ENCODE data around the gene GSK3B.

The GSK3B gene

DNA sequence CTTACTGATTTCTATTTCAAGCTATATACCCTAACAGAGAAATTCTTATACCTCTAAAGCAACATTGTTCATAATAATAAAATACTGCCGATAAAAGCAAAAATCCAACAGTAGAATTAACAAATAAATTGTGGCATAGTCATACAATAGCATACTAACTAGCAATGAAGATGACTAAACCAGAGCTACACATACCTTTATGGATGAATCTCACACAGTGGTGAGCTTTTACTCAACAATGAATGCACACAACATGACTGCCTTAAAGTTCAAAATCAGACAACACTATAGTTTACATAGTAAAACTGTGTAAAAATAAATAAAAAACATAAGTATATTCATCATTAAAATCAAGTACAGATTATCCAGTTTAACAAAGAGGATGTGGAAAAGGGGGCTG, 213.3 kb downstream of the GSK3B start:
- no peak for DNase-seq (ENCODE audit: low spot score)

DNA sequence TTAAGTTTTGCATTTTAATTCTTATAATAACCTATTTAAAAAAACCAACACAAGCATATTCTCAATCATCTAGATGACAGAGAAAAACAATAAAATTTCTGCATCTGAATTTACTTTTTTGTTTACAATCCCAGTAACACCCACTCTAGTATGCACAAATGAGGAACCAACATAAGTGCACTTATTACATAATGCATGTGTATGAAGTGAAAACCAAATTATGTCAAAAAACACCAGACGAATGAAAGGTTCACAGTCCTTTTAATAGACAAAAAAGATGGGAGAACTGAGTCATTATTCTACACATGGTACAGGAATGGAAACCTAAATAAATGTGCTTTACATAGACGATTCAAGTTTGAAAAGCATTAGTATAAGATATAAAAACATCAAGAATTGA, 220.6 kb downstream of the GSK3B start:
- no peak for DNase-seq (ENCODE audit: low spot score)

DNA sequence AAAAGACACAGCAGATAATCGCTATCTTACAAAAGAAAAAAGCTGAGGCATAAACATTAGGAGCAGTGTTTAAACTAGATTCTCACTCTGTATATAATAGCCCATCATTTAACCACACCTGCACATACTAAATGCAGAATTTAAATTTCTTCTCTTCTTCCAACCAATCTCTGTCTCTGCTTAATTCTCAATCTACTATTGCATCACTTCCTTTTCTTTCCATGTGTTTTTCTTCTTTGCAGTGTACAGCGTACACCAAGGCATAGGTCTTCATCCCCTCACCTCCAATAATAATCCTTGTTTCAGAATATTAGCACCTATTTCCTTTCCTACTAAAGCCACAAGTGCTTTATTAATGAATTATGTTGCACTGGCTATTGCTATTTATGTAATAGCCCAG, 221.5 kb downstream of the GSK3B start:
- DNase-seq (ENCODE audit: low spot score), result no peak

DNA sequence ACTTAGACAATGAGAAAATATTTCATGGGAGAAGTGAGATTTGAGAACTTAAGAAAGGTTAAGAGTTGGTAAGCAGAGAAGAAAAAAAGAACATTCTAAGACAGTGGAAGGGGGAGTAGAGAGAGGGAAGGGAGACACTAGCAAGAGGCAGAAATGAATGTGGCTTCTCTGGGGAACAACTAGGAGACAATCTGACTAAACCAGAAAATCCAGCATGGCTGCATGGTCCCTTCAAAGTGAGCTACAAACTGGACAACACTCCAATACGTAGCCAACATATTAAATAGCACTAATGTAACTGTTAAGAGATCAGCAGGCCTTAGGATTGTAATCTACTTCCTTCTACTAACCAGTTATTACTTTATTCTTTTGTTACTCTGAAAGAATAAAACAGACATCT, 222.7 kb downstream of the GSK3B start:
- DNase-seq (ENCODE audit: low spot score), result no peak

- DNase-seq (ENCODE audit: low spot score), result no peak
Measured at GRCh38 chr3:119870512-119870911, 223.7 kb downstream of the GSK3B start.

DNA sequence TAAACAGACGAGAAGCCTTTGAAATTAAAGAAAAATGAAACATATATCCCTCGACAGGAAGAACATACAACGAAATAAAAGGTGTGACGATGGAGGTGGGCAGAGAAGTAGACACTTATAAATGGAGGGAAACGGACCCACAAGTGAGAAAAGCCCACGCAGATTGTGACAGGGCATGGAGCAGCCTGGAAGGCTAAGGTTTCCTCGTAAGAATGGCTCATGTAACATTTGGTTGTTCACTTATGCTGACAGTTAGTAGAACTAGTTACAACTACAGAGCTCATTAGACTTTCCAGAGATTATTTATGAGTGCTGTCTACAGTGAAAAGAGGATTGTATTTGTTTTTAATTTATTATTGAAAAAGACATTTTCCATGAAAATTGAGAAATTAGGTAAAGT, 229.8 kb downstream of the GSK3B start:
- no peak for DNase-seq (ENCODE audit: low spot score)

DNA sequence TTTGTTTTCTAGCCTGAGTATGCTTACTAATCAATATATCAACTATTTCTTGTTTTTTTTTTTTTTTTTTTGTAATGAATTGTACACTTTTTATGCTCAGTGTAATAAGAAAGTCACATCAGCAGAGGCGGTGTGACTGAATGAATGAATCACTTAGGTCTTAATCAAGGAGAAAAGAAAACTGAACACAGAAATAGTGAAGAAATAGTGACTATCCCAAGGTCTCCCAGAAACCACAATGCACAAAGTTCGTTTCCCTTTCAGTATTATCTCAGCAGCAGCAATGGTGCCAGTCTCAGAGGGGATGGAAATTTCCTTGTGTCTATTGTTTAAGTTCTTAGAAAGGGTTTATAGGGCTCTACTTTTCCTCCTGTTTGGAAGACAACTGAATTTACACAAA, 231.6 kb downstream of the GSK3B start:
- DNase-seq (ENCODE audit: low spot score), result no peak

GRCh38 chr3:119861681-119862080, 232.6 kb downstream of the GSK3B start:
- no peak for DNase-seq (ENCODE audit: low spot score)

- DNase-seq (ENCODE audit: low spot score), result no peak
Measured at GRCh38 chr3:119859728-119860127, 234.5 kb downstream of the GSK3B start.

DNA sequence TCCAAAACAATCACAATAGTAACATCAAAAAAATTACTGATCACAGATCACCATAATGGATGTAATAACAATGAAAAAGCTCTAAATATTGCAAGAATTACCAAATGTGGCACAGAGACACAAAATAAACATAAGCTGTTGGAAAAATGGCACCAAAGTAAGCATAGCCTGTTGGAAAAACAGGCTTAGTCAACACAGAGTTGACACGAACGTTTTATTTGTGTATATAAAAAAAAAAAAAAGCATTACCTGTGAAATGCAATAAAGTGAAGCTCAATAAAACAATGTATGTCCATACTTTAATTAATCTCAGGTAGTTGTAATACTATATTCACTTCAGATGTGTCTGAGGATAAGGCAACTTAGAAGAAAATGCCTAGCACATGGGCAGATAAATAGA, 235.3 kb downstream of the GSK3B start:
- no peak for DNase-seq (ENCODE audit: low spot score)

DNA sequence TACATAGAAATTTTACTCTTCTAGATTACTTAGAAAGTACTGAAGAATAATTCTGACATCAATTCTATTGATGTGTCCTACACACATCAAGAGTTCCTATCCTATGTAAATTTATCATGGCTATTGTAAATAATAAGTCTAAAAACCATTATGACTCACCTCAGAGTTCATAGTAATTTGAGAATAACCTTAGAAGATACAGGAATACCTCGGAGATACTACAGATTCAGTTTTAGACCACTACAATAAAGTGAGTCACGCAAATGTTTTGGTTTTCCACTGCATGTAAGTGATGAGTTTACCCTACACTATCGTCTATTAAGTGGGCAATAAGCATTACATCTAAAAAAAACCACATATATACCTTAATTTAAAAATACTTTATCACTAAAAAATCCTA, 237.6 kb downstream of the GSK3B start:
- DNase-seq (ENCODE audit: low spot score), result no peak

DNA sequence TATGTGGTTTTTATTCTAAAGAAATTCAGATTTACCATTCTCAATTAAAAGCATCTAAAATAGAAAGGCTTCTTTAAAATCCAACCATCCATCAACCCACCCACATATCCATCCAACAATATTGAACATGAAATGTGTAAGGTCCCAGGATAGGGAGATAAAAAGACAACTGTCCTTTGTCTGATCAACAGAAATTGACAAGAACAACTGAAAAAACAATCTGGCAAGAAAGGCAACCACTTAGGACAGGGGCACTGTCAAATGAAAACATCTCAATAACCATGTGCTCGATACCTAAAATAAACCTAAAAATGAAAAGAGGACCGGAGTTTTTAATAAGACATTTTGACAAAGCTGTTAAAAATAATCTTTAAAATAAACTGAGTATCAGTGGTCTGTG, 245.1 kb downstream of the GSK3B start:
- DNase-seq (ENCODE audit: low spot score), result no peak

GRCh38 chr3:119841808-119842471, 252.3 kb downstream of the GSK3B start:
- DNase-seq (ENCODE audit: low spot score), result no peak

GRCh38 chr3:119835556-119835955, 258.7 kb downstream of the GSK3B start:
- no peak for DNase-seq (ENCODE audit: low spot score)

- DNase-seq (ENCODE audit: low spot score), result no peak
Measured at GRCh38 chr3:119834754-119835370, 259.4 kb downstream of the GSK3B start.

DNA sequence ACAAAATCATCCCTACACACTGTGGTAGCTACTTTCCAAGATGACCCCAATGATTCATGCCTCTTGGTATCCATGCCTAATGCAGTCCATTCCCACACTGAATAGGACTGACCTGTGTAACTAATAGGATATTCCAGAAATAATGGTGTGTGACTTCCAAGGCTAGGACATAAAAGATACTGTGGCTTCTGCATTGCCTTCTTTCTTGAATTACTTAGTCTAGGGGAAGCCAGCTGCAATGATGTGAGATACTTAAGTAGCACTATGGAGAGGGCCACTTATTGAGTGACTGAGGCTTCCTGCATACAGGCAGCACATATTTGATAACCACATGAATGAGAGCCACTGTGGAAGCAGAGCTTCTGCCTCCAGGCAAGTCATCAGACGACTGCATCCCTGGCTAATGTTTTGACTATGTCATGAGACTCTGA, 262.3 kb downstream of the GSK3B start:
- no peak for DNase-seq (ENCODE audit: low spot score)

DNA sequence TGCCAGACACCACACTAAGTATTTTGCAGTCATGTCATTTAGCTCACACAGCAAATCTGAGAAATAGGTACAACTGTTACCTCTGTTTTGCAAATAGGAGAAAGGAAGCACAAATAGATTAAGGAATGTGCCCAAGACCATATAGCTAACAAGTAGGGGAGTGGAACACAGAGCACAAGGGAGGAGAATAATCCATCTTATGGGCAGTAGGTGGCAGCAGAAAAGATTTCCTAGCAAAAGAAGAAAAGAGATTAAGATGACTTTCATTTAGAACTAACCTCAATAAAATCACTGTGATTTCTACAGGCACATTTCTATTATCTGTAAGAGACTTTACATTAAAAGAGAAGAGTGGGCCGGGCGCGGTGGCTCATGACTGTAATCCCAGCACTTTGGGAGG, 263.2 kb downstream of the GSK3B start:
- DNase-seq (ENCODE audit: low spot score), result no peak

GRCh38 chr3:119829420-119829819, 264.8 kb downstream of the GSK3B start:
- no peak for DNase-seq (ENCODE audit: low spot score)

DNA sequence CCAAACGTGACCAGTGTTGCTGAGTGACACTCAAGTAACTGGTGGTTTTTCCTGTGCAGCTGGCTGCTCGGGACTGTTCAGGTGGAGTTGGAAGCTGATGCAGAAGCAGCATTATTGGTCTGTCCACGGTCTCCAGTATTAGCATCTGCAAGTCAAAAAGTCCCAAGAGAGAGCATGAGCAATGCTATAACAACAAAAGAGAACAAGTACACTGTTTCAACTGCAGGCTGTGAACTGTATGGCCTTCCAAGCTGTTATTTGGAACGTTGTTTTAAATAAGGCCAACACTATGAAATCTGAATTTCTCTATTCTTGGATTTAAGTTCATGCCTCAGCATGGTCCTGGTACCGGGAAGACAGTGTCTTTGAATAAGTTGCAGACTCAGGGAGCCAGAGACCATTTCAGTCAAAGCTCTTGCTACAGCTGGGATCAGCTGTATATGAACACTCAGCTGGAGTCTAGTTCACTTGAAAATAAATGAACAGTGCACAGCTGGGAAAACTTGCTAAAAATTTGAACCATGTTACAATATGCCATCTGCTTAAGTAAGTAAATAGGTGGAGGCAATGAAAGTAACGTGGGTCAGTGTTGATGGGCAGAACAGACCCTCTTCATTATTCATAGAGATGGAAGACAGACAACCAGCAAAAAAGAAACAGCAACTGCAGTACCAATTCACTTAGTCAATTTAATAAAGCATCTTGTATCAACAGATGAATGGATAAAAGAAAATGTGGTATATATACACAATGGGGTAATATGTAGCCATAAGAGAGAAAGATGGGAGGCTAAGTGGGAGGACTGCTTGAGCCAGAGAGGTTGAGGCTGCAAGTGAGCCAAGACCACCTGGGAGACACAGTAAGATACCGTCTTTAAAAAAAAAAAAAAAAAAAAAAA, 267.3 kb downstream of the GSK3B start:
- no peak for DNase-seq (ENCODE audit: low spot score)

- DNase-seq (ENCODE audit: low spot score), result no peak
Measured at GRCh38 chr3:119825820-119826219, 268.4 kb downstream of the GSK3B start.

GRCh38 chr3:119819806-119820205, 274.4 kb downstream of the GSK3B start:
- DNase-seq (ENCODE audit: low spot score), result no peak

- DNase-seq (ENCODE audit: low spot score), result no peak
Measured at GRCh38 chr3:119818937-119819336, 275.3 kb downstream of the GSK3B start.

Data from left forelimb (tissue), 1 donor.